ENCODE data around the gene MED12L.

Gene MED12L

DNA sequence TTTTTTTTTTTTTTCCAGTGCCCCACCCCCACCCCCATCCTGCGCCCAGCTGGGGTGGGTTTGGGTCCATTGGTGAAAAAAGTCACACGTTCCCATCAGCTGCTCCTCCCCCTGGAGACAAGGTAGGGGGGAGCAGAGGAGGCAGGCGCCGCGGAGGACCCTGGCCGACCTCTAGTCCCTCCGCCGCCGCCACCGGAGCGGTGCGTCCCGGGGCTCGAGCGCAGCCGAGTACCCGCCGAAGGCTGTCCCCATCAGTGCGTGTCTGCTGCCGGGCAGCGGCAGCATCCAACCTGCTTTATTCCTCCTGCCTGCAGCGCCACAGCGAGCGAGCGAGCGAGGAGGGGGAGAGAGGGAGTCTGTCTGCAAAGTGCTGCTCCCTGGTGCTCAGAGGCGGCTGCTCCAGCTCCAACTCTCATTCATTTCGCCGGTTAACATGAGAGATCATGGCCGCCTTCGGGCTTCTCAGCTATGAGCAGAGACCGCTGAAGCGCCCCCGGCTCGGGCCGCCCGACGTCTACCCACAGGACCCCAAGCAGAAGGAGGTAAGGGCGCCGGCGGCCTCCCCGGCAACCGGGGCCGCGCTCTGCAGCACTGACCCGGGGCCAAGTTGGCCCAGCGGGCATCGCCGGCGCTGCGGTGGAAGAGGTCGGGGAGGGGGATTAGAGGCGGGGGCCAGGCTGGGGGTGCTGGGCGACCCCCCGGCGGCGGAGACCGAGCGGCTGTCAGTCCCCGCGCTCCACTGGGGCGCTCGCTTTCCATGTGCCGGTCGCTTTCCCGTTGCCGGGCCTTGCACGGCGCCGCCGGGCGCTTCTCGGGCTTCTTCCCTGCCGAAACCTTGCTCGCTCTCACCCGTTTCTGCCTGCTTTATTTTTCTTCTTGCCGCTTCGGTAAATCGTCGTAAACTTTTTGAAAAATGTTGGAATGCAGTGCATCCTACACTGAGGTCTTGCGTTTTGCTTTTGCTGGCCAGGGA, 1.3 kb downstream of the MED12L start:
- in situ Hi-C loops (cut with MboI; ENCODE audit: low sequenced_read_pairs) = no loop called here

DNA sequence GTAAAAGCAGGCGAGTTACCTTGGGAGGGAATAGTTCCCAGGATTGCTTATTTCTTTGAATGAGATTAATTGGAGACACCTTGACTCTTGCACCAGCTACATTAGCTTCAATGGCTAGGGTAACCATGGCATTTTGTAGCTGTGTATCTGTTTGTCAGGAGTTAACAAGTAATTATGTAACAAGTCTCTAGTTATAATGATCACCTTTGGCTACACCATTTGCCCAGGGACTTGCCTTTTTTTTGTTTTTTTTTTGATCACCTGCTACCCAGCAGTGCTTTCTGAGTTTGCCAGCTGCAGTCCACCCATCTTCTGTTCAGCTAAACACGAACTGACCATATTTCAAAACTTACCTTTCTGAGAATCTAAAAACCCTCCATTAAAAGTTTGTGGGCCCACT, 2.2 kb downstream of the MED12L start:
- in situ Hi-C loops (cut with MboI; ENCODE audit: low sequenced_read_pairs) = no loop called here

DNA sequence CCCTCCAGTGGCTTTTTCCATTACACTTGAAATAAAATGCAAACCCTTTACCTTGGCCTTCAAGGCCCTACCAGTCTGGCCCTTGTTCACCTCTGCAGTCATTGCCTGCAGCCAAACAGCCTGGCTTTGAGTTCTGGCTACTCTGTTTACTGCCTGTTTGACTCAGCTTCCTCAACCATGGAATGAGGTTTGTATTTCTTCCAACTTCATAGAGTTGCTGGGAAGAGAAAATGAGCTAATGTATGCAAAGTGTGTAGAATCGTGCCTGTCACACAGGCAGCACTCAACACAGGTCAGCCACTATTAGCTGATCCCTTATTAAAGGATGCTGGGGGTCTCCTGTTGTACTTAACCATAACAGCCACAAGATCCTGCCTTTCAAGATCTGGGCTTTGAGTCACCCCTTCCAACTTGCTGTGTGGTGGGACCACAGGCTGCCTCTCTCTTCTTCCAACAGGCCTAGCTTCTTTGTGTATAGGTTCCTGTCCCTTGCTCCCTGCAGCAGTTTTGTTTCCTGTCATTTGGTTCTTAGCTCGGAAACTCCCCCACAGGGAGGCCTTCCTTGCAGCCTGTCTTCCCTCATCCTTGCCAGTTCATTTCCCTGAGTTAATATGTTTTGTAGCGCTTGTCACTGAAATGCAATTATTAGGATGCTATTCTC, 6.4 kb downstream of the MED12L start:
- in situ Hi-C loops (cut with MboI; ENCODE audit: low sequenced_read_pairs) = no loop called here

DNA sequence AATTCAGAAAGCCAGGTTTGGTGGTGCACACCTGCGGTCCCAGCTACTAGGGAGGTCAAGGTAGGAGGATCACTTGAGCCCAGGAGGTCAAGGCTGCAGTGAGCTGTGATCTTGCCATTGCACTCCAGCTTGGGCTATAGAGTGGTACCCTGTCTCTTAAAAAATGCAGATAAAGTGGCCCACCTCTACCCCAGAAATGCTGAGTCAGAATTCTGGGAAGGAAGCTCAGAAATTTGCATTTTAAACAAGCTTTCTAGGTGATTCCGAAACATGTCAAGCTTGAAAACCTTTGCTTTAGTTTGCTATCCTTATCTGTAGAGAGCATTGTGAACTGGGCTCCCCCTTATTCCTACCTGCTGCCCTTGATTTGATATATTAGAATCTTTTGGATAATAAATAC, 7.7 kb downstream of the MED12L start:
- in situ Hi-C loops (cut with MboI; ENCODE audit: low sequenced_read_pairs) = no loop called here

DNA sequence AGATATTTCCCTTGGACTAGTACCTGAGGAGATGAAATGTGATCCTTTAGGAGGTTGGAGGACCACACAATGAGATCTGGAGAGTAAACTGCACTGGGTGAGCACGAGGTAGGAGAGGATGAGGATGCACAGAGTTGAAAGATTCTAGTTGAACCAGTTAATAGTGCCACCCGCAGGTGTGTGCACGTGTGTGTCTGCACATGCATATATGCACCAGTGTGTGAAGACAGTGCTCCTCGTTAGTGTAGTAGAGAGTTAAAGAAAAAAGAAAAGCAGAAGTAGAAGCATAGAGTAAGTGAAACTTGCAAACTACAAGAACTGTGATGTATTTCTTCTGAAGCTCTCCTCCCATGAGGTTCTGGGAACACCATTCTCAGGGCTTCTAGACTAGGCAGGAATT, 8.4 kb downstream of the MED12L start:
- in situ Hi-C loops (cut with MboI; ENCODE audit: low sequenced_read_pairs) = no loop called here

DNA sequence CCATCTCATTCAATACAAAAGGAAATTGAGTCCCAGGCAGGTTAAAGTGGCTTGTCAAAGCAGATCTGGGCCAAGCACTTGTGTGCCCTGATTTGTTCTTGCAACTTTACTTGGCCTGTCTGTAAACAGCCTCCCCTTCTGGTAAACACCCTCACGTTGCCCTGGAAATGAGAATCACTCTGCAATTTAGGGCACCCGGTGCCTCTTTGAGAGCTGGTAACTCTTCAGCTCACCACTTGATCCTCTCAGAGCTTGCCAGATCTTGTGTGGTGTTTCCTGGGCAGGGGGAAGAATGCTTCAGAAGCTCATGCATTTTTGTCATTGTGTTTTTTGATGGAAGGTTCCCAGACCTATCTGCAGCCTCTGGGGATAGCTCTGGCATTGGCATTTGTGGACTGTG, 11.3 kb downstream of the MED12L start:
- in situ Hi-C loops (cut with MboI; ENCODE audit: low sequenced_read_pairs) = no loop called here

DNA sequence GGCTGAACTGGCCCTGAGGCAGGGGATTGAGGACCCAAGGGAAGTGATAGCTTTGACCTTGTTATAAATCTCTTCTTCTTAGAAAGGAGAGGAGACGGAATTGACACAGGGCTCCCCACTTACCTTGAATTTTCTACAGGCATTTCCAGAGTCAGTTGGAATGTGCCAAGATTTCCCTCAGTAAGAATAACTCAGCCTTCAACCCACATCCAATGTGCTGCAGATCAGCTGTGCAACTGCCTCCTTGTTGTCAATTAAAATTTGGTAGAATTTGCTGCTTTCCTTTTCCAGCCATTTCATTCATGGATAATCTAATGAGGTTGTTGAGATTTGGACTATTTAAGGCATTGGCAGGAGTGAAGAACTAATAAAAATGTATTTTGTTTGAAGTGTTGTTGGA, 14.6 kb downstream of the MED12L start:
- in situ Hi-C loops (cut with MboI; ENCODE audit: low sequenced_read_pairs) = no loop called here

DNA sequence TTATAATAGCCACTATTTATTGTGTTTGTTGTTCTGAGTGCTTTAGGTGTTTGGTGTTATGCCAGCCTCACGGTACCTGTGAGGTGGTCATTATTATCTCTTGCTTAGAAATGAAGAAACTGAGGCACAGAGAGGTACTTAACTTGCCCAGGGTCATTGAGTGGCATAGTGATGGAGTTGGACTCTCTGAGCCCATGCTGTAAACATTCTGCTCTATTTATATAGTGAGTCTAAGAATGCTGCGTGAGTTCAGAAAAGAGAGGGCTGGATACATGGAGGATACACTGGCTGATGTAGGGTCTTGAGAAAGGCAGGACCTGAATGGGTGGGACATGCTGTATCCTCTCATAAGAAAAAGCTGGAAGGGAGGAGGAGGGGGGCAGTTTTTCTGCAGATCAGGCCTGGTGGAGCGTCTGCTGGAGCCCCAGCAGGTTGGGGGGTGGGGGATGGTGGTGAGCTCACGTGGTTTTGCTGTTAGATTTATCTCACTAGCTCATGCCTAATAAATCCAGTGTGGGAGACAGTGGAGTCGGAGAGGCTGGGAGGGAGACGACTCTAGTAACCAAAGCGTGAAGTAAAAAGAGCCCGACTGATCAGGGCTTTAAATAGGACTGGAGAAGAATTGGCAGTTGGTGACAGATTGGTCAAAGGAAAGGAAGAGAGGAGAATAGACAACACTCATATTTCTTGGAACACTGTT, 16.0 kb downstream of the MED12L start:
- in situ Hi-C loops (cut with MboI; ENCODE audit: low sequenced_read_pairs) = no loop called here

DNA sequence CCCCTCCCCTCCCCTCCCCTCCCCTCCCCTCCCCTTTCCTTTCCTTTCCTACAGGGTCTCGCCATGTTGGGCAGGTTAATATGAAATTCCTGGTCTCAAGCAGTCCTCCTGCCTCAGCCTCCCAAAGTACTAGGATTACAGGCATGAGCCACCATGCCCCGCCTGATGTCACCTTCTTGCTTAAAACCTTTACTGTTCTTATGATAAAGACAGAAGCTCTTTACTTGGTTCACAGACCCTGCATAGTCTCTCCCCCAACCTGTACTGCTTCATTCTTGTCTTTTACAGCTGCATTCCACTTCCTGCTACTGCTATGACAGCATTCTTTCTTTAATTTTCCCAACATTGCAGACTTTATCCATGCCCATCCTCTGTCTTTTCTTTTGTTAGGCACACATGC, 20.8 kb downstream of the MED12L start:
- in situ Hi-C loops (cut with MboI; ENCODE audit: low sequenced_read_pairs) = no loop called here

DNA sequence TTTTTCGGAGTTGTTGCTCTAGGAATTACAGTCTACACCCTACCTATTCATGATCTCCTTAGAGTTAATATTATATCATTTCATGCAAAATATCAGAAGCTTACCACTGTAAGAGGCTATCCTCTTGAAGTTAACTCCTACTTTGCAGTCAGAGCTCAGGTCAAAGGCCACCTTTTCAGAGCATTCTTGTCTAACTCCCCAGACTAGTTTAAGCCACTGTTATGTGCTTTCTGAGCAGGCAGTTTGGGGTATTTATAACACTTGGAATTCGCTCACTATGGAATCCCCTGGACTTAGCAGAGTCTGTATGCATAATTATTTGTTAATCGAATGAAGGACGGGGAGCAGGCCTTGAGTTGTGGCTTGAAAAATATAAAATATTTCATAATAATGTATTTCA, 21.7 kb downstream of the MED12L start:
- in situ Hi-C loops (cut with MboI; ENCODE audit: low sequenced_read_pairs) = no loop called here

DNA sequence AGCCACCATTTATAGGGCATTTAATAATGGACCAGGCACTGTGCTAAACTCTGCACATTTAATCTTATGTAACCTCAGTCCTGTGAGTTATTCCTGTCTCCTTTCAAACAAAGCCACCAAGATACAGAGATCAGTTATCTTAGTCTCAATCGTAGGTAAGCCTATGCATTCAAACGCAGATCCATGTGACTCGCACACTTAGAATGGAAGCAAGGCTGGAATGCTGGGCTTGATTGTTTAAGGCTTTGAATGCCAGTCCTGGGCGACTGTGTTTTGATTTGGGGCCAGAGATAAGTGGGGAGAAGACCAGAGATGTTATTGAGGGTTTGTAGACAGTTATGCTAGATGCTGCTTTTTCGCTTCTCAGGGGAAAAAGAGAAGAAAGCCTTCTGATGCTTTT, 22.2 kb downstream of the MED12L start:
- in situ Hi-C loops (cut with MboI; ENCODE audit: low sequenced_read_pairs) = no loop called here

DNA sequence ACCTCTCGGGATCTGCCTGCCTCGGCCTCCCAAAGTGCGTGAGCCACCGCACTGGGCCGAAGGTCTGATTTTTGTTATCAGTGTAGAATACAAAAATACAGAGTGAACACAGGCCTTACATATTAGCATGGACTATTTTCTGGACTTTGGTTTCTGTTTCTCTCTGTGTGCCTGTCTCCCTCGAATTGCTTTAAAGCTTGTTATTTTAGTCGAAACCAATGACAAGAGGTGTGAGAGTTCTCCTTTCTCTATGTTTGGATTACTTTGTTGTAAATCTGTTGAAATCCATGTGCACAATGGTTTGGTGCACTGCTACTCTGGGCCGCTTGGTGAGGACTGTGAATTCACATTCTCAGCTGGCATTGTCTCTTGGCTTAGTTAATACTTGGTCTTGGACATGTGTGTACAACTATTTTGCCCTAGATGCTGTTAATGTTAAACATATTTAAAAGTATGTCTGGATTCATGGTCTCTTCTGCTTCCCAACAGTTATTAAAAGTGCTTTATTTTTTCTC, 23.9 kb downstream of the MED12L start:
- in situ Hi-C loops (cut with MboI; ENCODE audit: low sequenced_read_pairs) = no loop called here

DNA sequence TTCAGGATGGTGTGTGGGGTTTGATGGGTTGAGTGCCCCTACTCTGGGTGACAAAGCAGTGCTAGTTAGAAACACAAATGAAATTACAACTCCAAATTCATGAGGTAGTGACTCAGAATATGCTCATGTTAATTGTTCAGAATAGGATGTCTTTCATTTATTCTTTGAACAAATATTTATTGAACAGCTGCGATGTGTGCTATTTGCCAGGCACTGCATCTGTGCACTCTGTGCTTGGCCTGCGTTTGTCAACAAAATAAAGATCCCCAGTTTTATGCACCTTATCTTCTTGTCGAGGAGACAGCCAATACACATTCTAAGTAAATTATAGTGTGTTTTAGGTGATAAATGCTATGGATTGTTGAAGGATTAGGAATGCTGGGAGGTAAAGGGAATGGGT, 27.3 kb downstream of the MED12L start:
- in situ Hi-C loops (cut with MboI; ENCODE audit: low sequenced_read_pairs) = no loop called here

DNA sequence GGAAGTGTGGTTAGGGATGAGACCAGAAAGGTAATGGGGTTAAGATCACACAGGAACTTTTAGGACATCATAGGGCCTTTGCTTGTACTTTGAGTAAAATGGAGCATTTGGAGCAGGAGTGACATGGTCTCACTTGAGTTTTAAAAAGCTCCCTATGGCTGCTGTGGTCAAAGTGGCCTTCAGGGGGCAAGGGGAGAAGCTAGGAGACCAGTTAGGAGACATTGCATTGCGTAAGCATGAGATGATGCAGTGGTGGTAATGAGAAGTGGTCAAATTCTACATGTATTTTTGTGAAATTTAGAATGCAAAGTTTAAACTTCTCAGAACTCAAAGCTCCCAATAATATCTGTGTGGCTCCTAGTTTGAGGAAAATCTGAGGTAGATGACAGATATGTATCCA, 27.9 kb downstream of the MED12L start:
- in situ Hi-C loops (cut with MboI; ENCODE audit: low sequenced_read_pairs) = no loop called here

DNA sequence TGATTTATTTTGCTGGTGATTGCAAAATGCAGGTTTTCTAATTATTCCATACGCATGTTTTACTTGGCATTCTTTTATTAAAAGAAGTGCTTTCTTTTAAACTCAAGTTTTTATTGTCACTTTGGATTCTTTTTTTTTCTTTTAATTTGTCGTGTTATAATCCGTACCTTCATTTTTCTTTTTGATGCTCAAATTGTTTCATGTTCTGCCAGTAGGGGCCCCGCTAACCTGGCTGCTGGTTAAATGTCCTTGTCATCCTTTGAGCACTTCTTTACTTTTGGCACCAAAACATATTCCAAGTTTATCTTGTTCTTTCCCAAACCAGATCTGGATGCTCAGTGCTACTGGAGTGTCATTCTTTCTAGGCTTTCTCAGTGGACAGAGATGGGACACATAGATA, 31.6 kb downstream of the MED12L start:
- in situ Hi-C loops (cut with MboI; ENCODE audit: low sequenced_read_pairs) = no loop called here

DNA sequence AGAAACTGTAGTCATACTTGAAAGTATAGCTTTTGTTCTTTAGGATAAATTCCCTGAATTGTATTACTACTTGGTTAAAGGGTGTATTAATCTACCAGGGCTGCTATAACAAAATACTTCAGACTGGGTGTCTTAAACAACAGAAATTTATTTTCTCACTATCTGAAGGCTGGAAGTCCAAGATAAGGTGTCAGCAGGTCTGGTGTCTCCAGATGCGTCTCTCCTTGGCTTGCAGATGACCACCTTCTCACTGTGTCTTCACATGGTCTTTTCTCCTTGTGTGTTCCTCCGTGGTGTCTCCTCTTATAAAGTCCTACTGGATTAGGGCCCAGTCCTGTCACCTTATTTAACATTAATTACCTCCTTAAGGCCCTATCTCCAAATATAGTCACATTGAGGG, 33.7 kb downstream of the MED12L start:
- in situ Hi-C loops (cut with MboI; ENCODE audit: low sequenced_read_pairs) = no loop called here

DNA sequence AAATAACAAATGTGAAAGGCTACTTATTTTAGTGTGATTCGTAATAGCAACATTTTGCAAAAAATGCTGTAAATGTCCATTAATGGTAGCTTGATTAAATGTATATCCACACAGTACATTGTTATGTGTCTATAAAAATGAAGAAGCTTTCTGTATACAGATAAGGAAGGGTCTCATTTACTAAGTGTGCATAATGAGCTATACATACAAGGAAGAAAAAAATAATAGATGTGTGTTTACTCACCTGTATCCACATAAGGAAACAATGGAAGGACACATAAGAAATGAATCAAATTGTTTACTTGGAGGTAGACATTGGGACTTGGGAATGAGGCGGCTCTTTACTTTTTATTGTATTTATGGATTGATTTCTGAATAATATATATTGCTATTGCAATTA, 34.9 kb downstream of the MED12L start:
- in situ Hi-C loops (cut with MboI; ENCODE audit: low sequenced_read_pairs) = no loop called here

DNA sequence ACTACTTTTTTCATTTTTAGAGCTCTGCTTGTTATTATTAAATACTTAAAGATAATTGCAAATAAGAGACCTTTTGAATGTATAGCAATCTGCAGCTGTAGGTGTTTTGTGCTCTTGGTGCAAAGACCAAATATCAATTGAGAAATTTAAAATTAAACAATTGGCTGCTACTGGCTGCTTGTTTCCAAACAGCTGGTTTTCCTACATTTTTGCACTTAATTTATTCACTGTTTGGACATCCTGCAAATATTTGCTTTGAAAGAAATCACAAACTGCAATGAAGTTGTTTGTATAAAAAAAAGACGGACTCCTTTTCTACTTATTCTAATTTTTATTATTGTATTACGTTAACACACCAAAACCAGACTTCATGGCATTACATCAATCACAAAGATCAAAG, 35.6 kb downstream of the MED12L start:
- in situ Hi-C loops (cut with MboI; ENCODE audit: low sequenced_read_pairs) = no loop called here

DNA sequence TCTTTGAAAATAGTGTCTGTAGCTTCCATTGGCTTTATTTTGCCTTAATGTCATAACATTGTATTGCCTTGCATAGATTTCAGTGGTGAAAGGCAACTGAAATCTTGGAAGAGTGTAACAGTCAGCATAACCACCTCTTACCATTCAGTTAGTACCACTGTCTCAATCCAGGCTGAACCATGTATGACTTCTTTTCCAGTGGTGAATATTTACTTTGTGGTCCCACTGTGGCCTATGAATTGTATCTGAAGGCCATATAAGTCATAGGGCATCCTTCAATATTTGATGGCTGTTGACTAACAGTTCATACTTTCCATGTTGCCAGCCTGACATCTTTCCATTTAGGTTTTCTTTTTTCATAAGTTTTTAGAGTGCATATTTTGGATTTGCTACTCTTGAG, 38.4 kb downstream of the MED12L start:
- in situ Hi-C loops (cut with MboI; ENCODE audit: low sequenced_read_pairs) = no loop called here

DNA sequence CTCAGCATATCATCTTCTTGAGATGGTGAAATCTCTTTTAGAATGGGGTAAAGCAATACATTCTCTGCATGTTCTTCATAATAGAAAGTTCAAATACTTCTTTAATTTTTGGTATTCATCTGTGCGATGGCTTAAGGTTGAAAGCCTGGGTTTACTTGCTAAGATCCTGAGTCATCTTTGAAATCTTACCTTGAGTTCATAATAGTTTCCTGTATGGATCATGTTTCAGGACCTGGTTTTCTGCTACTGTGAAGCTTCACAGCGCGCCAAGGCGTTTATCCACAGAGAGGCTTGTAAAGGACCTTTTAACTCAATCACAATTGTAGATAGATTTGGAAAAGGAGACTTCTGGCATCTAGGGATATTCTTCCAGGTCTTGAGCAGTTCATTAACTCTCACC, 39.0 kb downstream of the MED12L start:
- in situ Hi-C loops (cut with MboI; ENCODE audit: low sequenced_read_pairs) = no loop called here

DNA sequence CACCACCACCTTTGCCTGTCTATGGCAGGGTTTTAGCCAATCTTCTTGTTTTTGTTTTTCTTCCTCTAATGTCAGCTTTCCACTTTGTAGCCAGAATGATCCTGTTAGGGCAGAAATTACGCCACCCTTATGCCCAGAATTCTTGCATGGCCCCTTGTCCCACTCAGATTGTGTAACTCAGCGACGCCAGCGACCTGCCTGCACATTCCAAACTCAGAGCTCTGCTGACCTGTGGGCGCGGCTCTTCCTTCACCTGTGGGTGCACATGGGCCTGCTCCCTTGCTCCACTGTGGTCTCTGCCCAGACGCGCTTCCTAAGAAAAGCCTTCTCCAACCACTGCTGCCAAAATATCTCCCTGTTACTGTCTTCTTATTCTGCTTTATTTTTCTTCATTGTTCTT, 45.0 kb downstream of the MED12L start:
- in situ Hi-C loops (cut with MboI; ENCODE audit: low sequenced_read_pairs) = no loop called here

DNA sequence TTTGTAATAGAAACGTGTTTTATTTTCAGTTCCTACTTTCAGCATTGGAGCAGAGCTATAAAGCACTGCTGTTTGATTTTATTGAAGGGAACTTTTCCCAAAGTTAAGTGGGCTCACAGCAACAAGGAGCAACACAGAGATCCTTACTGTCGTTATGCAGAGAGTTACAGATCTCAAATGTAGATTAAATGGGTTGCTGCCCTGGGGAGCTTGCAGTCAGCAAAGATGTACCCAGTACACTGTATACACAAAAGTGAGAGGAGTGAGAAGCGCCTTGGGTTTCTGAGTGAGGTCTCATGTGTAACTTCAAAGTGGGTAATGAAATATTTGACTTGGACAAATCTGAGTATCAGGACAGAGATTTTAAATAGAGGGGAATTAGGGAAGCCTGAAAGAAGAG, 47.7 kb downstream of the MED12L start:
- in situ Hi-C loops (cut with MboI; ENCODE audit: low sequenced_read_pairs) = no loop called here
